PC-9 (cell line): ENCODE results near the gene ALDH2. TPM values are rescaled to one million over a fixed set of nuclear protein-coding genes. Genes with fewer than 3 reads are reported as not detected.
A peak's percentile ranks its signal among the peaks of the same experiment; 100 is the strongest.

Source experiments
- BruUV-seq: library from RNA; stranded (reverse); fragments of 400-500 nt; replicated peaks from 2 replicates; lab custom pipeline; 2021; lab: Mats Ljungman, UMichigan
- CTCF ChIA-PET: fragments of 300-600 bp; sonication (Branson Sonifier 250); formaldehyde crosslinking; loops from one replicate; lab custom pipeline; 2022; ENCODE audit warnings: antibody characterized with exemption; lab: Charles Lee
- POLR2A ChIA-PET: fragments of 300-600 bp; sonication (Branson Sonifier 250); formaldehyde crosslinking; loops from one replicate; lab custom pipeline; 2022; ENCODE audit warnings: antibody characterized with exemption; ENCODE audit not compliant: unreplicated experiment; lab: Charles Lee
- DNase-seq, 2 experiments: peaks; one replicate each; pipeline versions ENCODE4 v3.0.0 to v3.0.0-alpha.2; 2015 to 2022; ENCODE audit warnings: mixed read lengths in 1 of 2
- H2AFZ ChIP-seq: fragments of 200-600 bp; sonication (generic); 2 replicates; pipeline ENCODE4 v1.8.1; 2017; ENCODE audit warnings: antibody characterized with exemption
- H3F3A ChIP-seq: fragments of 200-600 bp; sonication (generic); 2 replicates; pipeline ENCODE4 v1.8.1; 2017; ENCODE audit warnings: antibody characterized with exemption, mild to moderate bottlenecking, low read depth; ENCODE audit not compliant: insufficient read depth
- H3K27ac ChIP-seq: fragments of 200-600 bp; sonication (generic); 2 replicates; pipeline ENCODE4 v1.6.1; 2016; ENCODE audit warnings: mixed run types
- H3K27me3 ChIP-seq: fragments of 200-600 bp; sonication (generic); 2 replicates; pipeline ENCODE4 v1.6.1; 2016; ENCODE audit warnings: low read depth, mixed run types; ENCODE audit not compliant: insufficient read depth
- H3K36me3 ChIP-seq: fragments of 200-600 bp; sonication (generic); 2 replicates; pipeline ENCODE4 v1.6.1; 2016; ENCODE audit warnings: low read depth, mixed run types
- H3K4me1 ChIP-seq: fragments of 200-600 bp; sonication (generic); replicated peaks from 2 replicates; pipeline ENCODE4 v1.6.1; 2016; ENCODE audit warnings: mixed run types; ENCODE audit not compliant: insufficient read depth
- H3K4me2 ChIP-seq: fragments of 200-600 bp; sonication (generic); 2 replicates; pipeline ENCODE4 v1.6.1; 2017; ENCODE audit warnings: mixed run types
- H3K4me3 ChIP-seq: fragments of 200-600 bp; sonication (generic); 2 replicates; pipeline ENCODE4 v1.6.1; 2016; ENCODE audit warnings: mixed run types
- H3K79me2 ChIP-seq: fragments of 200-600 bp; sonication (generic); 2 replicates; pipeline ENCODE4 v1.6.1; 2017; ENCODE audit warnings: low read depth, mixed run types
- H3K9me2 ChIP-seq: fragments of 200-600 bp; sonication (generic); 2 replicates; pipeline ENCODE4 v1.8.1; 2017; ENCODE audit warnings: mild to moderate bottlenecking; ENCODE audit not compliant: insufficient read depth
- H3K9me3 ChIP-seq: fragments of 200-600 bp; sonication (generic); 2 replicates; pipeline ENCODE4 v1.8.1; 2016; ENCODE audit warnings: low read depth; ENCODE audit not compliant: insufficient read depth
- H4K20me1 ChIP-seq: fragments of 200-600 bp; sonication (generic); 2 replicates; pipeline ENCODE4 v1.8.1; 2017; ENCODE audit not compliant: insufficient read depth
- EZH2 ChIP-seq: fragments of 200-600 bp; sonication (generic); IDR thresholded peaks from 2 replicates; pipeline ENCODE4 v1.8.0; 2017; ENCODE audit warnings: antibody characterized with exemption, low read depth
- intact Hi-C: fragments of 100-400 bp; cut with micrococcal nuclease; formaldehyde crosslinking; loops from one replicate; pipeline ENCODE4 v1.10.0; 2022; ENCODE audit not compliant: unreplicated experiment
- total RNA-seq: library from RNA; stranded (reverse); gene quantifications from 2 replicates; pipeline ENCODE4 v1.2.3, GENCODE V29; 2021
- TF ChIP-seq, protein P1 (sequence below): fragments of 200-600 bp; sonication (generic); conservative IDR thresholded peaks from 2 replicates; pipeline ENCODE4 v1.6.1; 2017; ENCODE audit warnings: mixed run types, antibody characterized with exemption, mild to moderate bottlenecking, moderate library complexity

Gene ALDH2
- total RNA-seq, 1 experiment from 2014 or later: 38.9 TPM

DNA sequence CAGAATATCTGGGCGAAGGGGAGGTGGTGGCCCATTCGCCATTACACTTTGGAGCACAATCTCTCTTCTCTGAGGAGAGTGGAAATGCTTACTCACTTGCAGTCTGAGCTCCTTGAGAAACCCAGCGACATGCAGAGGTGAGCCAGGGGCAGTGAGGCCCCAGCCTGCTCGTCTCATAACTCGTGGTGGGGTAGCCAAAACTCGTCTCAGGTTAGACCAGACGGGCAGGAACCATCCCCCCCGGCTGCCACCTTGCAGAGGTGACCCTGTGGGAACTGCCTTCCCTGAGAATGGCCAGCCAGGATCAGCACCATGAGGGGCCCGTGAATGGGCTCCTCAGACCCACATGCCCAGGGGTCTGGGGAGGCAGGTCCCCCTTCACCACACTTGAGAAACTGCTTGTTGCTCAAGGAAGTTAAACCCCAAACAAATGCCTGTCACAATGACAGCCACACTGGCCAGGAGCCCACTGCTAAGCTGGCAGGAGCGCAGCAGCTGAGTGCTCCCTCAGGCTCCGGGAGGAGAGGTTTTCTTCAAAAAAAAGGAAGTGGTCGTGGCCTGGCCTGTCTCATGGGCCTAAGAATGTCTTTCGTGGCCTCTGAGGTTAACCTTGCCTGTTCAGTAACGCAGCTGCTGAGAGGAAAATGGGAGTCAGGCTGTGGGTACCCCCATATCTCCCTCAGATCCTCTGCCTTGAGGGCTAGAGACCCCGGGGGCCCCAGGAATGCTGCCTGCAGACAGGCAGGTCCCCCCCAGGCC is 9.2 kb upstream of the ALDH2 start:
- Histone ChIP-seq H3F3A (no peaks in the 10 kb centered on the region), H3K27me3 (no peaks in the 10 kb centered on the region), H3K4me2 (no peak overlapping the region), H3K9me3 (no peaks in the 10 kb centered on the region), H3K4me3 (no peak overlapping the region), H2AFZ (no peak overlapping the region), H3K9me2 (no peaks in the 10 kb centered on the region), H3K36me3 (no peaks in the 10 kb centered on the region), H3K27ac (no peak overlapping the region), H4K20me1 (no peaks in the 10 kb centered on the region), H3K4me1 (no peaks in the 10 kb centered on the region), H3K79me2 (no peaks in the 10 kb centered on the region)
- no peak for DNase-seq
- no TSS peak for BruUV-seq
- TF ChIP-seq EZH2: no peak
- TF ChIP-seq, protein P1, sequence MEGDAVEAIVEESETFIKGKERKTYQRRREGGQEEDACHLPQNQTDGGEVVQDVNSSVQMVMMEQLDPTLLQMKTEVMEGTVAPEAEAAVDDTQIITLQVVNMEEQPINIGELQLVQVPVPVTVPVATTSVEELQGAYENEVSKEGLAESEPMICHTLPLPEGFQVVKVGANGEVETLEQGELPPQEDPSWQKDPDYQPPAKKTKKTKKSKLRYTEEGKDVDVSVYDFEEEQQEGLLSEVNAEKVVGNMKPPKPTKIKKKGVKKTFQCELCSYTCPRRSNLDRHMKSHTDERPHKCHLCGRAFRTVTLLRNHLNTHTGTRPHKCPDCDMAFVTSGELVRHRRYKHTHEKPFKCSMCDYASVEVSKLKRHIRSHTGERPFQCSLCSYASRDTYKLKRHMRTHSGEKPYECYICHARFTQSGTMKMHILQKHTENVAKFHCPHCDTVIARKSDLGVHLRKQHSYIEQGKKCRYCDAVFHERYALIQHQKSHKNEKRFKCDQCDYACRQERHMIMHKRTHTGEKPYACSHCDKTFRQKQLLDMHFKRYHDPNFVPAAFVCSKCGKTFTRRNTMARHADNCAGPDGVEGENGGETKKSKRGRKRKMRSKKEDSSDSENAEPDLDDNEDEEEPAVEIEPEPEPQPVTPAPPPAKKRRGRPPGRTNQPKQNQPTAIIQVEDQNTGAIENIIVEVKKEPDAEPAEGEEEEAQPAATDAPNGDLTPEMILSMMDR: no peak
- ChIA-PET CTCF (interaction anchor here (0.6 kb wide), 1 partner anchor 31 kb away, joined by 5 read pairs; no protein-coding TSS in a partner anchor), POLR2A (no interaction called here)
- intact Hi-C loops: no loop called here

GRCh38 chr12:111758120-111758561 is 8.6 kb upstream of the ALDH2 start:
- no peaks in the 10 kb centered on the region for H4K20me1 ChIP-seq
- intact Hi-C loops: no loop called here
- no peaks in the 10 kb centered on the region for H3F3A ChIP-seq
- H3K9me3 ChIP-seq: no peaks in the 10 kb centered on the region
- TF ChIP-seq EZH2: no peak
- TF ChIP-seq, protein P1: no peak
- POLR2A ChIA-PET: no interaction called here
- no peak overlapping the region for H3K27ac ChIP-seq
- peak in 1 of 2 experiments; percentile 46 for DNase-seq
- BruUV-seq: no TSS peak
- no peak overlapping the region for H3K4me2 ChIP-seq
- H2AFZ ChIP-seq: no peak overlapping the region
- no peaks in the 10 kb centered on the region for H3K79me2 ChIP-seq
- no peak overlapping the region for H3K4me3 ChIP-seq
- no peaks in the 10 kb centered on the region for H3K9me2 ChIP-seq
- H3K36me3 ChIP-seq: no peaks in the 10 kb centered on the region
- no peaks in the 10 kb centered on the region for H3K4me1 ChIP-seq
- H3K27me3 ChIP-seq: no peaks in the 10 kb centered on the region
- CTCF ChIA-PET: interaction anchor here (0.6 kb wide), 1 partner anchor 30 kb away, joined by 5 read pairs; no protein-coding TSS in a partner anchor

DNA sequence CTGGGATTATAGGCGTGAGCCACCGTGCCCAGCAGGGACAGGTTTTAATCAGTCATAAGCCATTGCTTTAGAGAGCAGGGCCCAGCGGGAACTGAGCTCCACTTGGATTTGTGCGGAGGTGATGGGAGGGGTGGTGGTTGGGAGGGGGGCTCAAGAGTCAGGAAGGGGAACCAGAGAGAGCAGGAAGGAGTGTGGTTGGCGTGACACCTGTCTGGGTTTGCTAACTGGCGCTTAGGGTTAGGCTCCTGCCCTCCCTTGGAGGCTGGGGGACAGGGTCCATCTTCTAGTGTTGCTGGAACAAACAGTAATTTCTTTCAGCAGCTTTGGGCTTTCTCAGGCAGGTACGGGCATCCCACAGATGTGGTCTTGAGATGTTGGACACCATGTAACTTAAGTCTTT is 7.5 kb upstream of the ALDH2 start:
- no peak for TF ChIP-seq EZH2
- TF ChIP-seq, protein P1: no peak
- BruUV-seq: no TSS peak
- H4K20me1 ChIP-seq: no peaks in the 10 kb centered on the region
- no peak overlapping the region for H3K27ac ChIP-seq
- H3K36me3 ChIP-seq: no peaks in the 10 kb centered on the region
- ChIA-PET CTCF (interaction anchor here (0.6 kb wide), 1 partner anchor 64 kb away, joined by 8 read pairs; no protein-coding TSS in a partner anchor), POLR2A (no interaction called here)
- H3K9me2 ChIP-seq: no peaks in the 10 kb centered on the region
- H3K9me3 ChIP-seq: no peaks in the 10 kb centered on the region
- H2AFZ ChIP-seq: no peak overlapping the region
- no peaks in the 10 kb centered on the region for H3K79me2 ChIP-seq
- H3K4me3 ChIP-seq: no peak overlapping the region
- intact Hi-C loops: no loop called here
- no peaks in the 10 kb centered on the region for H3K27me3 ChIP-seq
- H3K4me1 ChIP-seq: no peaks in the 10 kb centered on the region
- H3F3A ChIP-seq: 0 out of 2 replicates have a peak, but pooled peaks cover 3% of the 10 kb centered on the region
- DNase-seq: no peak
- H3K4me2 ChIP-seq: no peak overlapping the region
